HG03135 (cell line): ENCODE measurements around the gene HLF.

ENCODE experiments used
- ATAC-seq: cut with Tn5 transposase; IDR thresholded peaks from one replicate; pipeline ENCODE4 v1.9.1; 2021; ENCODE audit warnings: mild to moderate bottlenecking, moderate library complexity; ENCODE audit not compliant: unreplicated experiment

HLF gene

GRCh38 chr17:55348749-55349354, 84.1 kb downstream of the HLF start:
- ATAC-seq, result peak; percentile 52

GRCh38 chr17:55350825-55351205, 86.1 kb downstream of the HLF start:
- ATAC-seq, result no peak

- no peak for ATAC-seq
Observed at GRCh38 chr17:55351226-55351625, 86.5 kb downstream of the HLF start.

GRCh38 chr17:55354010-55354409, 89.2 kb downstream of the HLF start:
- no peak for ATAC-seq

GRCh38 chr17:55354941-55355340, 90.2 kb downstream of the HLF start:
- no peak for ATAC-seq

GRCh38 chr17:55356434-55357328, 91.9 kb downstream of the HLF start:
- peak; percentile 97 for ATAC-seq

- no peak for ATAC-seq
Observed at GRCh38 chr17:55360971-55361370, 96.2 kb downstream of the HLF start.

GRCh38 chr17:55363033-55363432, 98.3 kb downstream of the HLF start:
- no peak for ATAC-seq

GRCh38 chr17:55366020-55366481, 101.3 kb downstream of the HLF start:
- no peak for ATAC-seq

- ATAC-seq, result no peak
Observed at GRCh38 chr17:55368706-55369105, 103.9 kb downstream of the HLF start.
